Type B pancreatic cell (in vitro differentiated cells): ENCODE measurements around the gene MBOAT2. TPM values are rescaled to one million over a fixed set of nuclear protein-coding genes. Genes with fewer than 3 reads are reported as not detected.

Source experiments
- DNase-seq: peaks from one replicate; pipeline ENCODE4 v3.0.0; 2021; ENCODE audit warnings: mixed read lengths; ENCODE audit not compliant: unreplicated experiment; ENCODE audit errors: extremely low spot score
- H3K27ac Mint-ChIP-seq: 2 replicates; pipeline ENCODE4 v1.8.0; 2021; ENCODE audit warnings: mild to moderate bottlenecking, mixed read lengths
- H3K27me3 Mint-ChIP-seq: 2 replicates; pipeline ENCODE4 v1.8.0; 2021; ENCODE audit warnings: mixed read lengths
- H3K36me3 Mint-ChIP-seq: 2 replicates; pipeline ENCODE4 v1.8.0; 2021; ENCODE audit warnings: mixed read lengths
- H3K4me1 Mint-ChIP-seq: one replicate; pipeline ENCODE4 v1.8.0; 2021; ENCODE audit warnings: mixed read lengths; ENCODE audit not compliant: unreplicated experiment
- H3K4me3 Mint-ChIP-seq: 2 replicates; pipeline ENCODE4 v1.8.0; 2021; ENCODE audit warnings: mild to moderate bottlenecking, mixed read lengths
- H3K9me3 Mint-ChIP-seq: 2 replicates; pipeline ENCODE4 v1.8.0; 2021; ENCODE audit warnings: mixed read lengths
- CTCF ChIP-seq: fragments of 200-600 bp; sonication (generic); conservative IDR thresholded peaks from 2 replicates; pipeline ENCODE4 v1.5.0; 2021; ENCODE audit warnings: antibody characterized with exemption, mild to moderate bottlenecking
- total RNA-seq: library from RNA; stranded (reverse); gene quantifications from 2 replicates; pipeline ENCODE4 v1.2.1, GENCODE V29; 2021; ENCODE audit warnings: low replicate concordance

MBOAT2 gene
- total RNA-seq, 1 donor from 2014 or later, result 60.8 TPM

GRCh38 chr2:8989536-8990079, 13.9 kb downstream of the MBOAT2 start:
- no peak for TF ChIP-seq CTCF
- no peaks in the 10 kb centered on the region for H3K27me3 Mint-ChIP-seq
- peaks cover 4% of the 10 kb centered on the region for H3K9me3 Mint-ChIP-seq
- no peak for DNase-seq
- no peaks in the 10 kb centered on the region for H3K36me3 Mint-ChIP-seq
- no peak overlapping the region for H3K4me3 Mint-ChIP-seq
- no peak overlapping the region for H3K27ac Mint-ChIP-seq
- peaks cover 38% of the 10 kb centered on the region for H3K4me1 Mint-ChIP-seq

GRCh38 chr2:8987410-8987809, 16.1 kb downstream of the MBOAT2 start:
- DNase-seq, result no peak
- no peaks in the 10 kb centered on the region for H3K27me3 Mint-ChIP-seq
- no peak for TF ChIP-seq CTCF
- peaks cover 4% of the 10 kb centered on the region for H3K9me3 Mint-ChIP-seq
- no peaks in the 10 kb centered on the region for H3K36me3 Mint-ChIP-seq
- no peak overlapping the region for H3K4me3 Mint-ChIP-seq
- H3K4me1 Mint-ChIP-seq, result peaks cover 35% of the 10 kb centered on the region
- no peak overlapping the region for H3K27ac Mint-ChIP-seq

GRCh38 chr2:8986327-8986976, 17.0 kb downstream of the MBOAT2 start:
- no peak overlapping the region for H3K4me3 Mint-ChIP-seq
- DNase-seq, result no peak
- peaks cover 4% of the 10 kb centered on the region for H3K9me3 Mint-ChIP-seq
- H3K4me1 Mint-ChIP-seq, result peaks cover 27% of the 10 kb centered on the region
- no peaks in the 10 kb centered on the region for H3K27me3 Mint-ChIP-seq
- H3K36me3 Mint-ChIP-seq, result no peaks in the 10 kb centered on the region
- no peak overlapping the region for H3K27ac Mint-ChIP-seq
- peak; percentile 63 for TF ChIP-seq CTCF

GRCh38 chr2:8985561-8986326, 17.7 kb downstream of the MBOAT2 start:
- TF ChIP-seq CTCF, result no peak
- DNase-seq, result no peak

GRCh38 chr2:8984855-8985254, 18.6 kb downstream of the MBOAT2 start:
- H3K4me3 Mint-ChIP-seq, result no peak overlapping the region
- TF ChIP-seq CTCF, result no peak
- no peaks in the 10 kb centered on the region for H3K36me3 Mint-ChIP-seq
- no peak for DNase-seq
- no peak overlapping the region for H3K27ac Mint-ChIP-seq
- peaks cover 24% of the 10 kb centered on the region for H3K4me1 Mint-ChIP-seq
- peaks cover 4% of the 10 kb centered on the region for H3K9me3 Mint-ChIP-seq
- no peaks in the 10 kb centered on the region for H3K27me3 Mint-ChIP-seq

More at GRCh38 chr2:8985561-8986326, 17.7 kb downstream of the MBOAT2 start:
- H3K27ac Mint-ChIP-seq, result no peak overlapping the region
- H3K4me1 Mint-ChIP-seq, result peaks cover 27% of the 10 kb centered on the region
- H3K36me3 Mint-ChIP-seq, result no peaks in the 10 kb centered on the region
- peaks cover 4% of the 10 kb centered on the region for H3K9me3 Mint-ChIP-seq
- H3K27me3 Mint-ChIP-seq, result no peaks in the 10 kb centered on the region
- no peak overlapping the region for H3K4me3 Mint-ChIP-seq
